ENCODE results near the gene NLRP9. TPM values are rescaled to one million over a fixed set of nuclear protein-coding genes. Genes with fewer than 3 reads are reported as not detected.

Gene NLRP9
- polyA plus RNA-seq, 4 donors = 0.04 to 0.10 TPM; not detected in 2

- DNase-seq (ENCODE audit: low read depth in 4 of 4, low spot score in 3 of 4) = no peak
These were observed 62.4 kb downstream of the NLRP9 start for GRCh38 chr19:55675661-55676354.

- peak; percentile 83 to 91 (median 85) for DNase-seq (ENCODE audit: low read depth in 4 of 4, low spot score in 3 of 4)
These were observed 63.2 kb downstream of the NLRP9 start, which contains the start of gene EPN1 for GRCh38 chr19:55674841-55675660. Gene EPN1 (plus strand): TSS chr19:55675226. CDS start chr19:55678628, 3,402 bp downstream.

- DNase-seq (ENCODE audit: low read depth in 4 of 4, low spot score in 3 of 4) = no peak
These were observed 63.8 kb downstream of the NLRP9 start for GRCh38 chr19:55674459-55674840.

DNA sequence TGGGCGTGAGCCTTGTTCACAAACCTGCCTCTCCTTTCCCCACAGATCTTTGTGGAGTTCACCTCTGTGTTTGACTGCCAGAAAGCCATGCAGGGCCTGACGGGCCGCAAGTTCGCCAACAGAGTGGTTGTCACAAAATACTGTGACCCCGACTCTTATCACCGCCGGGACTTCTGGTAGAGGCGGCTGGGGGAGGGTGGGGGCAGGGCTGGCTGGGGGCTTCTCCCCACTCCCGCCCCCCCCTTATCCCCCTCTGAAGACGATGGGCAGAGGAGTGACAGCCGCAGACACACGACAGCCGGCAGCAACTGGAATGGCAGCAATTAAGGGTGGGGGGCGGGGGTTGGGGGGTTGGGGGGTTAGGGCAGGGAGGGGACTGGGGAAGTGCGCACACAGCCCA, 64.3 kb downstream of the NLRP9 start:
- no peak for DNase-seq (ENCODE audit: low read depth in 4 of 4, low spot score in 3 of 4)

- DNase-seq (ENCODE audit: low read depth in 4 of 4, low spot score in 3 of 4) = no peak
These were observed 64.7 kb downstream of the NLRP9 start for GRCh38 chr19:55673465-55673864.

DNA sequence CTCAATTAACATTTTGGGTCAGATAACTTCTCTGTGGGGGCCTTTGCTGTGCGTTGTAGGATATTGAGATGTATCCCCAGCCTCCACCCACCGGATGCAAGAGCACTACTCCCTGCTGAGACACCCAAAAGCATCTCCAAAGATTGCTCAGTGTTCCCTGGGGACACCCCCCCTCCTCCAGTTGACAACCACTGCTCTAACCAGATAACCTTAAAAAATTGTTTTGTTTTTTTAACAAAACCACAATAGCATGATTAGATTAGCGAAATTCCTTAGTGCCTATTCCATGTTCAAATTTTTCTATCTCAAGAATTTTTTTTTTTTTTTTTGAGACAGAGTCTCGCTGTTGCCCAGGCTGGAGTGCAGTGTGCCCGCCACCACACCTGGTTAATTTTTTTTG, 65.8 kb downstream of the NLRP9 start:
- no peak for DNase-seq (ENCODE audit: low read depth in 4 of 4, low spot score in 3 of 4)

GRCh38 chr19:55671054-55671378, 67.2 kb downstream of the NLRP9 start:
- no peak for DNase-seq (ENCODE audit: low read depth in 4 of 4, low spot score in 3 of 4)

- DNase-seq (ENCODE audit: low read depth in 4 of 4, low spot score in 3 of 4) = no peak
These were observed 67.7 kb downstream of the NLRP9 start for GRCh38 chr19:55670280-55671053.

GRCh38 chr19:55669418-55670279, 68.6 kb downstream of the NLRP9 start:
- no peak for DNase-seq (ENCODE audit: low read depth in 4 of 4, low spot score in 3 of 4)

GRCh38 chr19:55668603-55669348, 69.4 kb downstream of the NLRP9 start:
- DNase-seq (ENCODE audit: low read depth in 4 of 4, low spot score in 3 of 4) = no peak

DNA sequence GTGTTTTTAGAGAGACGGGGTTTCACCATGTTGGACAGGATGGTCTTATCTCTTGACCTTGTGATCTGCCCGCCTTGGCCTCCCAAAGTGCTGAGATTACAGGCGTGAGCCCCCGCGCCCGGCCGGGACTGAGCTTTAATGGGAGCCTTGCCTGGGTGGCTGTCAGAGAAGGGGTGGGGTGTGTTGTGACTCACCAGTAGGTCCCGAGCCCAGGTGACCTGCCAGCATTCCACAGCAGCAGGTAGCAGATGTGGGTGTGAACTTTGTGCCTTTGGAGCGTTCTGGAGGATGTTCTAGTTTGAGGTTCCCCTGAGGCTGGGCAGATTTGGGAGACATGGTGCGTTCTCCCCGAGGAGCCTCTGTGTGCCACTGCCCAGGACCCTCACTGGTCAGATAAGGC, 70.2 kb downstream of the NLRP9 start:
- no peak for DNase-seq (ENCODE audit: low read depth in 4 of 4, low spot score in 3 of 4)

- DNase-seq (ENCODE audit: low read depth in 4 of 4, low spot score in 3 of 4) = no peak
These were observed 70.7 kb downstream of the NLRP9 start for GRCh38 chr19:55667511-55667910.

GRCh38 chr19:55667006-55667381, 71.2 kb downstream of the NLRP9 start:
- no peak for DNase-seq (ENCODE audit: low read depth in 4 of 4, low spot score in 3 of 4)

DNA sequence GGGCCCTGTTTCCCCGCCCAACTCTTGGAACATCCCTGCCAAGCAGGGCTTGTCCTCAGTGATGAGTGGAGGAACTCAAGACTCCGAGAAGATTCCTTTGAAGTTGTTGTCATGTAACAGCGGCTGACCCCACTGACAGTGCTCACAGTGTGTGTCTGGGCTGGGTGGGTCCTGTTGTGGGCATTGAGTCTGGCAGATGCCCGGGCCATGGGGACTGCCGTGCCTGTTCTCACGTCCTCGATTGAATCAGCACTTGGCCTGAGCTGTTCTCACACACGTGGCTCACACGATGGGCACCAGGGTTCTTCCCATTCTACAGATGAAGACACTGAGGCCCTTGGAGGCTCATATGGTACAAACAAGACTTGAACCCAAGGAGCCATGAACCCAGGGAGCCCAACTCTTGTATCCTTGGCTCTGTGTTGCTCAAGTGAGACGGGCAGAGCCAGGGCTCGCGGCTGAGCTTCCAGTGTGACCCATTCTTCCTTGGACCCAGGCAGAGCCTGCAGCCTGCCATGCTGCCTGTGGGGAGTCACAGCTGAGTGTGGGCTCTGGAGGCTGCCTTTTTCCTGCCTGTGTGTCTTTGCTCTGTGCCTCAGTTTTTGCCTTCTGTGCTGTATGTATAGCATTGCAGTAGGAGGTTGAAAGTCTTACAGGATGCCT, 71.7 kb downstream of the NLRP9 start:
- DNase-seq (ENCODE audit: low read depth in 4 of 4, low spot score in 3 of 4) = no peak

- DNase-seq (ENCODE audit: low read depth in 4 of 4, low spot score in 3 of 4) = no peak
These were observed 74.2 kb downstream of the NLRP9 start for GRCh38 chr19:55663846-55664536.

DNA sequence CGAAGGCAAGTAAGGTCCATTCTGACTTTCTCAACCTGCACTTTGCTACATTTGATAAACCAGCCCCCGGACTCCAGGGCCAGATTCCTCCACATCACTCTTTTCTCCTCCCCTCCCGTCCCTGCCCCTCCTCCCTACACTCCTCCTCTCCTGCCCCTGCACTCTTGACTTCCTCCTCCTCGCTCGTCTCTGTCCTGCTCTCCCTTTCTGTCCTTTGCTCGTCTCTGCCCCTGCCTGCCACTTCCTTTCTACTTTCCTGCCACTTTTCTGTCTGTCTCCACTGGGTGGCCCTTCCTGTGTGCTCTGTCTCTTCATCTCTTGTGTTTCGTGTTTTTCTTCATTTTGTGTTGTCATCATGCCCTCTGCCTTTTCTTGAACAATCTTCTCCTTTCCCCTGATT, 76.4 kb downstream of the NLRP9 start:
- DNase-seq (ENCODE audit: low read depth in 4 of 4, low spot score in 3 of 4) = no peak

- no peak for DNase-seq (ENCODE audit: low read depth in 4 of 4, low spot score in 3 of 4)
These were observed 77.2 kb downstream of the NLRP9 start for GRCh38 chr19:55660991-55661390.

DNA sequence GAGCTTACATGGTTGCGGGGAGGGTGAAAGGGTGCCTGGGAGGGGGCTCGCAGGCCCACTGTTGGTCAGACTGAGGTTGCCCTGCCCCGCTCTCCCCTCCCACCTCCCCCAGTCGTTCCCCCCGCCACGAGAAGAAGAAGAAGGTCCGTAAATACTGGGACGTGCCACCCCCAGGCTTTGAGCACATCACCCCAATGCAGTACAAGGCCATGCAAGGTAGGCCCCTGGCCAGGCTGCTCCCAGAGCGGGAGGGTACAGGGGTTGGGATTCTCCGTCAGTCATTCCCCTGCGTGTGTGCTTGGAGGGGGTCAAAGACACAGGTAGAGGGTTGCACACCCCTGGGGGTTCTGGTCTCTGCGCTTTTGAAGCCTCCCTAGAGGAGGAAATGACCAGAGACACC, 77.8 kb downstream of the NLRP9 start:
- no peak for DNase-seq (ENCODE audit: low read depth in 4 of 4, low spot score in 3 of 4)

- DNase-seq (ENCODE audit: low read depth in 4 of 4, low spot score in 3 of 4) = no peak
These were observed 78.4 kb downstream of the NLRP9 start for GRCh38 chr19:55659822-55660221.
